Measurements from ENCODE around the gene VPS11. TPM values are rescaled to one million over a fixed set of nuclear protein-coding genes. Genes with fewer than 3 reads are reported as not detected.
A peak's percentile ranks its signal among the peaks of the same experiment; 100 is the strongest.

VPS11 gene
- total and polyA plus RNA-seq, 11 donors = 18.7 to 33.3 (median 21.7) TPM

- Histone ChIP-seq H3K4me3 (peak overlapping the region in 10 of 12 donors; percentile 67 to 95 (median 82)), H3K4me1 (peaks cover 5 to 33% (median 18%) of the 10 kb centered on the region in 12 donors)
- intact Hi-C loops (cut with DNase I) = loop anchor here in 3 of 10 donors (2.0 to 5.0 kb wide), 3 partner anchors 27 to 122 kb away; partner anchors contain the start of genes CENATAC (in 1 of the 3) and HYOU1 (in 1 of the 3)
These were observed 38.1 kb upstream of the VPS11 start for GRCh38 chr11:119029340-119030028.

GRCh38 chr11:119030029-119030328 lies 37.6 kb upstream of the VPS11 start:
- WGBS, 4 donors = 3 to 12% (median 9%) methylated on average over 5 to 13 of the region's 13 CpGs
- TF ChIP-seq, protein P1, sequence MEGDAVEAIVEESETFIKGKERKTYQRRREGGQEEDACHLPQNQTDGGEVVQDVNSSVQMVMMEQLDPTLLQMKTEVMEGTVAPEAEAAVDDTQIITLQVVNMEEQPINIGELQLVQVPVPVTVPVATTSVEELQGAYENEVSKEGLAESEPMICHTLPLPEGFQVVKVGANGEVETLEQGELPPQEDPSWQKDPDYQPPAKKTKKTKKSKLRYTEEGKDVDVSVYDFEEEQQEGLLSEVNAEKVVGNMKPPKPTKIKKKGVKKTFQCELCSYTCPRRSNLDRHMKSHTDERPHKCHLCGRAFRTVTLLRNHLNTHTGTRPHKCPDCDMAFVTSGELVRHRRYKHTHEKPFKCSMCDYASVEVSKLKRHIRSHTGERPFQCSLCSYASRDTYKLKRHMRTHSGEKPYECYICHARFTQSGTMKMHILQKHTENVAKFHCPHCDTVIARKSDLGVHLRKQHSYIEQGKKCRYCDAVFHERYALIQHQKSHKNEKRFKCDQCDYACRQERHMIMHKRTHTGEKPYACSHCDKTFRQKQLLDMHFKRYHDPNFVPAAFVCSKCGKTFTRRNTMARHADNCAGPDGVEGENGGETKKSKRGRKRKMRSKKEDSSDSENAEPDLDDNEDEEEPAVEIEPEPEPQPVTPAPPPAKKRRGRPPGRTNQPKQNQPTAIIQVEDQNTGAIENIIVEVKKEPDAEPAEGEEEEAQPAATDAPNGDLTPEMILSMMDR (IDR thresholded peaks at IDR 0.05) = no peak
- no peak for TF ChIP-seq POLR2A (IDR thresholded peaks at IDR 0.05)
- no peaks in the 10 kb centered on the region for H3K27me3 ChIP-seq
- DNase-seq (no peak), ATAC-seq (peak in 1 of 4 donors; percentile 2)
- peak overlapping the region; percentile 6 to 85 (median 67) for H3K27ac ChIP-seq
- no peaks in the 10 kb centered on the region for H3K9me3 ChIP-seq
- H3K4me1 ChIP-seq = peaks cover 2 to 28% (median 14%) of the 10 kb centered on the region in 12 donors
- intact Hi-C loops (cut with DNase I) = loop anchor here in 3 of 10 donors (2.0 to 5.0 kb wide), 3 partner anchors 27 to 123 kb away; partner anchors contain the start of genes CENATAC (in 1 of the 3) and HYOU1 (in 1 of the 3)
- peak overlapping the region; percentile 64 to 95 (median 82) for H3K4me3 ChIP-seq
- peaks cover 0 to 16% (median 14%) of the 10 kb centered on the region in 9 donors for H3K36me3 ChIP-seq

More at GRCh38 chr11:119029340-119030028, 38.1 kb upstream of the VPS11 start:
- 68 to 81% (median 74%) methylated on average over 10 of the region's 10 CpGs for WGBS, 4 donors
- ATAC-seq (no peak), DNase-seq (peak in 2 of 5 donors; percentile 36 to 38)
- H3K27ac ChIP-seq = peak overlapping the region in 9 of 12 donors; percentile 6 to 85 (median 72)
- TF ChIP-seq POLR2A (IDR thresholded peaks at IDR 0.05) = no peak
- TF ChIP-seq, protein P1 (IDR thresholded peaks at IDR 0.05) = no peak
- peaks cover 0 to 21% (median 19%) of the 10 kb centered on the region in 9 donors for H3K36me3 ChIP-seq
- H3K9me3 ChIP-seq = no peaks in the 10 kb centered on the region
- H3K27me3 ChIP-seq = no peaks in the 10 kb centered on the region

DNA sequence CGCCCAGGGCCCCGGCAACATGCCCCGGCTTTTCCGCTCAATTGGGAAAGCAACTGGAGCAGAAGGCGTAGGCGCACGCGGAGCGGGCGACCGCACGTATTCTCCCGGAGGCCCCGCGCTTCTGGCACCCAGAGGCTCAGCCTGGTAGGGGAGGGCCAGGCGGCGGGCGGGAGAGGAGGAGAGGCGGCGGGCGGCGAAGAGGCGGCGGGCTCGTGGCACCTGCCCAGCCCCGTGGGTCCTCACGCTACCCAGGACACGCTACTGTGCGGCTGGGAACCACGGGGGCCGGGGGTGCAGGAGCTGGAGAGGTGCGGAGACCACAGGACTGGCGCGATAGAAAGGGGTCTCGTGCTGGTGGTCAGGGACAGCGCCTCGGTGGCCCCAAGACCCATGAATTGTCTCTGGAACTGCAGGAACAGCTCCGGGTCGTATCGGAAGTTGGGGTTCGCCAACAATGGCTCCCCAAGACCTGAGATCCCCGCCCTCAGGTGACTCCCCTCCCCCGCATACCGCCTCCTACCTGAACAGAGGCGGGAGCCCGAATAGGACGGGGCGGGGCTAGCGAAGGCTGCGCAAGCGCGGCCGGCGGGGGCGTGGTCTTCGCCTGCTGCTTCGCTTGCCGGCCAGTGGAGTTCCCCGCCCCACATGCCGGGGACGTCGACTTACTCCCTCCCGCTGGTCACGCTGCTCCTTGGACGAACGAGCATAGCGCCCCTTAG lies 37.1 kb upstream of the VPS11 start, which contains the start of gene SLC37A4:
Gene SLC37A4 (minus strand): TSS at position 549 of the 719 bp plus-strand sequence.
- H3K4me1 ChIP-seq = peaks cover 0 to 25% (median 12%) of the 10 kb centered on the region in 12 donors
- TF ChIP-seq, protein P1 (IDR thresholded peaks at IDR 0.05) = peak in 7 of 12 donors; percentile 72 to 97 (median 86)
- TF ChIP-seq POLR2A (IDR thresholded peaks at IDR 0.05) = peak in 1 of 2 donors; percentile 53
- H3K27ac ChIP-seq = peak within 1 kb of the TSS; percentile 6 to 85 (median 67)
- H3K36me3 ChIP-seq = peaks cover 0 to 11% (median 9%) of the 10 kb centered on the region in 9 donors
- no peaks in the 10 kb centered on the region for H3K9me3 ChIP-seq
- 0 to 1% (median 0%) methylated on average over 20 to 67 of the region's 67 CpGs for WGBS, 4 donors
- DNase-seq = peak; percentile 96 to 99 (median 98)
- H3K4me3 ChIP-seq = peak within 1 kb of the TSS; percentile 64 to 95 (median 82)
- H3K27me3 ChIP-seq = no peaks in the 10 kb centered on the region
- peak; percentile 96 to 99 (median 97) for ATAC-seq
- intact Hi-C loops (cut with DNase I) = loop anchor here in 3 of 10 donors (2.0 to 5.0 kb wide), 3 partner anchors 26 to 123 kb away; partner anchors contain the start of genes CENATAC (in 1 of the 3) and HYOU1 (in 1 of the 3)

Data from heart left ventricle (tissue), 16 donors.